GM18502 (cell line): ENCODE measurements around the gene VPS51.
A peak's percentile ranks its signal among the peaks of the same experiment; 100 is the strongest.

ENCODE experiments used
- ATAC-seq: cut with Tn5 transposase; IDR thresholded peaks from one replicate; pipeline ENCODE4 v1.9.1; 2021; ENCODE audit warnings: mild to moderate bottlenecking; ENCODE audit not compliant: unreplicated experiment, poor library complexity

The VPS51 gene

DNA sequence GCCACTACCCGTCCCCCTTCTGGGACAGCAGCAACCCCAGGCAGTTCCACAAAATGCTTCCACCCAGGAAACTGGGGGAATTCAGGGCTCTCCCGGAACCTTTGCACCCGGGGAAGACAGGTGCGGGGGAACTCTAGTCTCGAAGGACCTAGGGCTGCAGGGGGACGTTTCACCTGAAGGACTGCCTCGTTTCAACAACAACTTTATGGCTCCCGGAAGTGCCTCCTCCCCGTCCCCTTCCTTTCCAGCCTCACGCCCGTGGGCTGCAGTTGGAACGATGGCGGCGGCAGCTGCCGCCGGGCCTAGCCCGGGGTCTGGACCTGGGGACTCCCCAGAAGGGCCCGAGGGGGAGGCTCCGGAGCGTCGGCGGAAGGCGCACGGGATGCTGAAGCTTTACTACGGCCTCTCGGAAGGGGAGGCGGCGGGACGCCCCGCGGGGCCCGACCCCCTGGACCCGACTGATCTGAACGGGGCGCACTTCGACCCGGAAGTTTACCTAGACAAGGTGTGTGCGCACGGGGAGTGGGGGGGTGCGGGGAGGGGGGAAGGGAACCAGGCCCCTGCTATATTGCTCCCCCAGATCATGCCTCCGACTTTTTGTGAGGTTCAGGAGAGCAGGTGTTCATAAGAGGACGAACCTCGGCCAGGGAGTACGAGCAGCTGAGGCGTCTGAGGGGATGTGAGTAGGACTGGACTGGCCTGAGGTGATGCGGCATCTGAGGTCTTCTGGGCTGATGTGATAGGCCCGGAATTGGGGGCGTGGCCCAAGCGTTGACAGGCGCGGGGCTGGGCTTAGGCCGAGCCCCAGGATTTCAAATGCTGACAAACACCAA, at the start of gene VPS51:
TSS of gene VPS51 (plus strand) at position 241 of the 833 bp plus-strand sequence. CDS start at position 278, 37 bp downstream.
- ATAC-seq, result peak; percentile 78

DNA sequence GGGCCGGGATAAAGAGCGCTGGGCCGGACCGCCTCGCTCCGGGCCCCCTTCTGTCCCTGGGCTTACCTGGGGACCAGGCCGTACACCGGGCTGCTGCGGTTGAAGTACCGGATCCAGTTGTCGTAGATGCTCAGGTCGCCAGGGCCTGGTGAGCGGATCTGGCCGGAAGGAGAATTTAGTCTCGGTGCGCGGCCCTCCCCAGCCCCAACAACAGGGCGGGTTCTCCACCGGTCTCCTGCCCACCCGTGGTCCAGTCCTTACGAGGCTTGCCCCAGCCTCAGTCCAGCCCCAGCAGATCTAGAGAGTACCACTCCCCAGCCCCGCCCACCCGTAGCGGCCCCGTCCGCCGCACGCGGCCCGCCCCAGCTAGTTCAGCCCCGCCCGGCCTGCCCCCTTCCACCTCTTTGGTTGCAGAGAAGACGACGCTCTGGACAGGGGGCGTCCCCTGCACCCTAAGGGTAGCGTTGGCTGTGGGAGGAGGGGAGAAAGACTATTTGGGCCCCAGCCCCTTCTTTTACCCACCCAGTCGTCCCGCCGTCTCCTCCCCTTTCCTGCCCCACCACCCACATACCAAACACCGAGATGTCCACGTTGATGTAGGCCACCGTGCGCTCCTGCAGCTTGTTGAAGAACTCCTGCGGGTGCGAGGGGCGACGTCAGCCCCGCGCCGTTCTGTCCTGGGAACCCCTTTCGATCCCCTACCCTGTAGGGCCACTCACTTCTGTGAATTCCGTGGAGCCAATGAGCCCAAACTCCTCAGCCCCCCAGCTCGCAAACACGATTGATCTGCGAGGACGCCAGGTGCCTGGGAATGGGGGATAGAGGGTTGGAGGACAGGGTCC, 48.2 kb upstream of the VPS51 start:
- no peak for ATAC-seq

DNA sequence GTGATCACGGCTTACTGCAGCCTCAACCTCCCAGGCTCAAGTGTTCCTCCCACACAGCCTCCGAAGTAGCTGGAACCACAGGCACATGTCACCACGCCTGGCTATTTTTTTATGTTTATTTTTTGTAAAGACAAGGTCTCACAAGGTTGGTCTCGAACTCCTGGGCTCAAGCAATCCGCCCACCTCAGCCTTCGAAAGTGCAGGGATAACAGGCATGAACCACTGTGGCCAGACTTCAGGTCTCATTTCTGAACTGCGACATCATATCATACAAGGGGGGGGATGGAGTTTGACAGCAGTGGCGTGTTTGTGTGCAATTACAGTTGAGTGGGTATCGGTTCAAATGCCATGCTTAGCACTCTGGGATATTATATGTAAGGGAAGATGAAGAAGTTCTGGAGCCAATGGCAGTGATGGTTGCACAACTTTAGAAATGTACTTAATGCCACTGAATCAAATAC, 44.6 kb upstream of the VPS51 start:
- no peak for ATAC-seq

DNA sequence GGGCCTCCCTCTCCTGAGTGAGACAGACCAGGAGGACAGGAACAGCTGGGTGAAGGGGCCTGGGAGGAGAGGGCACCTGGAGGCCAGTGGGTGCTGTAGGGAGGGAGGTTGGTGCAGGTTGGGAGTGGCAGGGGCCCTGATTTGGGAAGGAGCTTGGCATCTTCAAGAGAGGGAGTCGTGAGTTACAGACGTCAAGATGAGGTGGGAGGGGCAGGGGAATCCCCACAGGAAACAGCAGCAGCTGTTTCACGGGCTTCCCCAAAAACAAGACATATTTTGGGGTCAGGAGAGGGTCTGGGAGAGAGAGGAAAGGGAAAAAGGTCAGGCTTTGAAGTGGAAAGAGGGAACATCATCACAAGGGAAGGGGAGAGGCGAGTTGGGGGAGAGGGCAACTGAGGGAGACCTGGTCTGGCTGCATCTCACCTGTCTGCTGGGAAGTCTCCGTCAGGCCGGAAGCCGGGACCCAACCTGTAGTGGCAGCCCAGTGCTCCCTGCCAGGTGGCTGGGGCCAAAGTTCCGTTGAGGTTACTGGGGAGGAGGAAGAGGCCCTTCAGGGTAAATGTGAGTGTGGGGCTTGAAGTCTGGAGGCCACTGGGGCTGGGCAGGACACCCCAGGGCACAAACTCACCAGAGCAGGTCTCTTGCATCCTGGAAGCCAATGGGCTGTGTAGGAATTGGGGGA, 42.0 kb upstream of the VPS51 start:
- no peak for ATAC-seq

DNA sequence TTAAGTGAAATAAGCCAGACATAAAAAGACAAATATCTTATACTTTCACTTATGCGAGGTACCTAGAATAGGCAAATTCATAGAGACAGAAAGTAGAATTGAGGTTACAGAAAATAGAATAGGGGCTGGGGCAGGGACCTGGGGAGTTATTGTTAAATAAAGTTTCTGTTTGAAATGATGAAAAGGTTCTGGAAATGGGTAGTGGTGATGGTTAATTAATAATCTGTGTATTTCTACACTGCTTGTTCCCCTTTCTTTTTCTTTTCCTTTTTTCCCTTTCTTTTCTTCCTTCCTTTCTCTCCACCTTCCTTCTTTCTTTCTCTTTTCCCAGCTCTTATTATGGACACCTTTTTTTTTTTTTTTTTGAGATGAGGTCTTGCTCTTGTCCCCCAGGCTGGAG, 40.5 kb upstream of the VPS51 start:
- ATAC-seq, result no peak

DNA sequence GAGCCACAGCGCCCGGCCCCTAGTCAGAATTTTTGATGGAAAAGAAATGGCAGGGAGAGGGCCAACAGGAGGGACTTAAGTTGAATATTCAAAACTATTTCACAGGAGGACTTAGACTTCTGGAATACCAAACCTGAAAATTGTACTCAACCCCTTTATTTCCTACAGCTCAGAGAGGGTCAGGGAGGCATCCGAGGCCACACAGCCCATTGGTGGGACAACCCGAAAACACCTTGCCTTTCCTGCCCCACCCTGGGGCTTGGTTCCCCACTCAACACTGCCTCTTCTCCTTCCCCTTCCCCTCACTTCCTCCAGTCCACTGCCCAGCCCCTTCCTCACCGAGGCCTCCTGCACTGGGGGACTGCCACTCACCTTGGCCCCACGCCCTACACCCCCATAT, 39.0 kb upstream of the VPS51 start:
- ATAC-seq, result no peak

DNA sequence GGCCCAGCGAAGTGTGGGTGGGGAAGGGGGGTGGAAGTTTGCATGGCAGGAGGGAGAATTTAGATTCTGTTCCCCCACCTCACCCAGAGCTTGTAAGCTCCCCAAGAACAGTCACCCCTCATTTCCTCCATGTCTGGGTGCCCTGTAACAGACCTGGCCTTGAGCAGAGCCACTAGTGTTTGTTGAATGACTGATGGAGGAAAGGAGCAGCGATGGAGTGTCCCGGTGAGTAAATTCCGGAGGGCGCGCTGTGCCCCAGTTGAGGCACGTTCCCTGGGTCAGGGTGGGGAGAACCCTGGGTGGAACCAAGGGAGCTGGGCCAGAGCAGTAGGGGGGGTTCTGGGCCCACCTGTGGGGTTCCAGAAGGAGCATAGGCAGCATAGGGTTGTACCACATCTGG, 38.5 kb upstream of the VPS51 start:
- ATAC-seq, result no peak

DNA sequence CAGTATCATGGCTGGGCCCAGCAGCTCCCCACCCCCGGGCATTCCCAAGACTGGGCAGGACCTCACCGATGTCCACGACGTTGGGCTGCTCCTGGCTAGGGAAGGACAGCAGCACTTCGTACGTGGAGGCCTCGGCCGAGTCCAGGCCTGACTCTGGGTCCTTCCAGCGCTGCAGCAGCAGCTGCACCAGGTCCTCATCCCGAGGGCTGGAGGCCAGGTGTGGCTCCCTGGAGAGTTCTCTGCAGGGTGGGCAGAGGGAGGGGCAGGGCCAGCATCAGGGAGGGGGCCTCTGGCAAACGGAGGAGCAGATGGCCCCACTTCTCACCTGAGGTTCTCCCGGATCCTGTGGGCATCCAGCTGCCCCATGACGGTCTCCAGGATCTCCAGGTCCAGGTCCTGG, 38.0 kb upstream of the VPS51 start:
- no peak for ATAC-seq

DNA sequence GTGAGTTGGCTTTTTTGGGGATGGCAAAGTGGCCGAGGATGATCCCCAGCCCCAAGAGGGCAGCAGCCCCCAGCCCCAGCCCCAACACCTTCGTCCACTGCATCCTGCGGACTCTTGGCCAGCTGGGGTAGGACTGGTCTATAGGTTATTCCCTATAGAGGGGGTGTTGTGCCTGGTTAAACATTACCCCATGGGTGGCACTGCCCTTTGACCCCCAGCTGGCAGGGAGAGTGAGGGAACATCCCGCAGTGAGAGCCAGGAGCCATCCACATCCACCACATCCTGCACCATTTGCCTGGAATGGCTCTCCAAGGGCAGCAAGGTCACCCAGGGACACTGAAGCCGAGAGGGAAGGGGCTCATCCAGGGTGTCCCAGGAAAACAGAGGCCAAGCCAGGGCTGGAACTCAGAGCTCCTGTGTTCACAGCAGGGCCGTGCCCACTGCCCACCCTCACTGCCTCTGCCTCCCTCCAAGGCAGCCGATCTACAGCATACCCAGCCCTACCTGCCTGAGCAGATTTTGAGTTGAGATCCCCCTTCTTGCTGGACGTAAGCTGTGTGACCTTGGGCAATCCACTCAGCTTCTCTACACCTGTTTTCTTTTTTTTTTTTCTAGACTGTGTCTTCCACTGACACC, 37.5 kb upstream of the VPS51 start, which contains the start of gene NAALADL1:
TSS of gene NAALADL1 (minus strand) at position 135 of the 636 bp plus-strand sequence. CDS start at position 103, 32 bp downstream.
- no peak for ATAC-seq

DNA sequence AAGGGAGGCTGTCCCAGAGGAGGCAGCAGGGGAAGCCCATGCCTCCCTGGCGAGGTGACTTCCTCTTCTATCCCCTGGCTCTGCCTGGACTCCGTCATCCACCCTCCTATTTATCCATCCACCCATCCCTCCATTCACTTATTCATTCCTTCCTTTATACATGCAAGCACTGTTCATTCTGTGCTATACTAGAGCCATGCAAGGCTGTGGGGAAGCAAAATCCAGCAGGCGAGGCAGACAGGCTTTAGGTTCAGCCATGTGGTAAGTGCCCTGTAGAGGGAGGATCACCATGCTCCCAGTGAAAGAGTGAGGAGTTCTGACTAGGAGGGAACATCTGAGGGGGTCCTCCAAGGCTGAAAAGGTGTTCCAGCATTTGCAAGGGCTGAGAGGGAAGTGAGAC, 36.5 kb upstream of the VPS51 start:
- ATAC-seq, result no peak

DNA sequence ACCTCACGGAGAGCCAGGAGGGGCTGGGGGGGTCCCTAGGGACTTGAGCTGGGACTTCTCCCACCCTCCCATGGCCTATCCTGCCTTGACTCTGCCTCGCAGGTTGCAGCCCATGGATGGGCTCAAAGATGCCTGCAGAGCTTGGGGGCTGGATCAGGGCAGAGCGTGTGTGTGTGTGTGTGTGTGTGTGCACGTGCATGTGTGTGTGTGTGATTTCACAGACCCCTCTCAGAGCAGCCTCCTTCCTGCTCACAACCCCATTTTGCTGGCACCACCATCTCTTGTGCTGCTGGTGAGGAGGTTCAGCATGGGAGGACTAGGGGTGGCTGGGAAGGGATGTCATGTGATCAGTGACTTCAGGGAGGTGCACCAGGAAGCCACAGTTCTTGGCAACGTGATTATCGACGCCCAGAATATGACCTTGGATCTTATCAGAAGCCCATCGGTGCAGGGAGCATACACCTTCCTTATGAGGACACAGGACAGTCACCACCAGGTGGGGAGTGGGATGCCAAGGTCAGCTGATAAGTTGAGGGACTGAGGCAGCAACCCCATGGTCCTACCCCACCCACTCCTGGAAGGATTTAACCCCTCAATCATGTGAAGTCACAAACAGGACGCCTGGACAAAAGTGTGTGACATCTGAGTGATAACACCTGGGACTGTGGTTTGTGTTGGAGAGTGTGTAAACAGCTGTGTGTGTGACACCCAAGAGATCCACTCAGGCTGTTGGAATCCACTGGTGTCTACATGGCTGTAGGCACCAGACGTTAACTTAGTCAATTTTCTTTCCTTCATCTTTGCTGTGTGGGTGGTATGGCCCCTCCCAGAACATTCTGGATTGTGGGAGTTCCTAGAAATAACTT, 35.8 kb upstream of the VPS51 start:
- ATAC-seq, result no peak

DNA sequence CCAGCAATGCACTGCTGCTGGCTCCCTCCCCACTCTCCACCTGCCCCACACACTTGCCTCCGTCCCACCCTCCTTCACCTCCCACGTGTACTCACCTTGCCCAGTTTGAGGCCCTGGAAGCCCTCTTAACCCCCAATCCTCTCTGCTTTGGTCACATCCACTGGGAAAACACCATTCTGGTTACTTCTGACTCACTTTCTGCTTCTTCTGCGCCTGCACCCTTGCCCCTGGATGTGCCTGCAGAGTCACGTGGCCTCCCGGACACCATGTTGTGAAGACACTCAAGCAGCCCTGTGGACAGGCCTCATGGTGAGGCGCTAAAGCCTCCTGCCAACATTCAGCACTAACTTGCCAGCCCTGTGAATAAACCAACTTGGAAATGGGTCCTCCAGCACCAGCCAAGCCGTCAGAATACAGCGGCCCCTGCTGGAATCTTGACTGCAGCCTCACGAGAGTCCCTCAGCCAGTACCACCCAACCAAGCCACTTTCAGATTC, 35.1 kb upstream of the VPS51 start:
- no peak for ATAC-seq

DNA sequence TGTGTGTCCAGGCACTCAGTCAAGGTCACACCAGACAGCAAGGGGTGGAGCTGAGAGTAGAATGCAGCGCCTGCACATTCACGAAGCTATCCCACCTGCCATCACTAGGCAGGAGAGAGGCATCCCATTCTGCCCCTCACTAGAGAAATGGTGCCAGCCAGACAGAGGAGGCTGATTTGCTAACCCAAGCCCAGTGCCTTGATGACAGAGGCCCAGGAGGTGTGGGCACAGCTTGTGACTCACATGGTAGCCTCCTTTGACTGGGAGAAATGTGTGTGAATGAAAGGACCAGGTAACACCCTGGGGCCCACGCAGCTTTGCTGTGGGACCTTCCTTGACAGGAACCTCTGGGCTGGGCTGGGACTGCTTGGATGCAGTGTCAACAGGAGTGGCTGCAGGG, 32.5 kb upstream of the VPS51 start:
- ATAC-seq, result no peak

DNA sequence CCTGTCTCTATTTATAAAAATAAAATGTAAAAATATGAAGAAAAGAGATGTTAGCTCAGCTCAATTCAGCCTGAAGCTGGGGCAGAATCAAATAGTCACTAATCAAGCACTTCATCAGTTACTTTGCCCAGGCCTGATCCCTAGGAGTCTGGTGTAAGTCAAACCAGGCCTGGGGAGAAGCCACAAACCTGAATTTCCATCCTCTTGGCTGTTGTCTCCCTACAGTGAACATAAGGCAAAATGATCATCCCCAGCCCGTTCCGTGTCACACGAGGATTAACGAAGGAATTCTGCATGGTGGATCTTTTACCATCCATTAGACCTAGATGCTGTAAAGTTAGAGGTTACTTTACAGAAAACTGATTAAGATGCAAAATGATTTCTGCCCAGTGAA, 31.2 kb upstream of the VPS51 start:
- ATAC-seq, result no peak

DNA sequence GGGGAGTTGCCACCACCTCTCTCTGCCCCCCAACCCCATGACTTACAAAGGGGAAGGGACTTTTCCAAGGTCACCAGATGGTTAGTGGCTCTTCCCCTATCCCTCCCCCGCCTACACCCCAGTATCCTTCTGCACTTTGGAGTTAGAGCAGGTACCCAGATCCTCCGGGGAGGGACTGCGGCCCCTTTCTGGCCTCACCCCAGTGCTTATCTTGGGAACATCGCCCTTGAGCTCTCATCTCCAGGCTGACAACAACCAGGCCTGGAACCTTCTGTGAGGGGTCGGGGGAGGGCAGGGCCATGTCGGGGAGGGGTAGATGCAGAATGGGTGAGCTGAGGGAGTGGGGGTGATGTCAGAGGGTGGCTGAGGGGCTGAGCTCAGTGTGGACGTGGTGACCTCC, 30.2 kb upstream of the VPS51 start:
- no peak for ATAC-seq

DNA sequence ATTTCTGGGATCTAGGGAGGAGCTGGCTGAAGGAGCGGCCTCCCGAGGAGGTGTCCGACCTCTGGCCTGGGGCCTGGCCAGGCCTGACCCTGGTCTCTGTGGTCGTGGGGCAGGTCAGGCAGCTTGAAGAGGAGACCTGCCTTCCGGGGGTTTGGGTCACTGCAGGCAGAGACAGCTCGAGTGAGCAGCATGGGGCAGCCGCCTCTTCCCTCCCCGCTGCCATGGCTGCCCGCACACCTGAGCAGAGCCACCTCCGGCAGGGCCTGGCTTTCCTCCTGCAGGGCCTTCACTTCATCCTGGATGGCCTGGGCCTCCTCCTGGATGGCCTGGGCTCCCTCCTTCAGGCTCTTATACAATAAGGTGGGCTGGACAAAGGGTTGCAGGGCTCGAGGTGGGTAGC, 29.7 kb upstream of the VPS51 start:
- ATAC-seq, result no peak

DNA sequence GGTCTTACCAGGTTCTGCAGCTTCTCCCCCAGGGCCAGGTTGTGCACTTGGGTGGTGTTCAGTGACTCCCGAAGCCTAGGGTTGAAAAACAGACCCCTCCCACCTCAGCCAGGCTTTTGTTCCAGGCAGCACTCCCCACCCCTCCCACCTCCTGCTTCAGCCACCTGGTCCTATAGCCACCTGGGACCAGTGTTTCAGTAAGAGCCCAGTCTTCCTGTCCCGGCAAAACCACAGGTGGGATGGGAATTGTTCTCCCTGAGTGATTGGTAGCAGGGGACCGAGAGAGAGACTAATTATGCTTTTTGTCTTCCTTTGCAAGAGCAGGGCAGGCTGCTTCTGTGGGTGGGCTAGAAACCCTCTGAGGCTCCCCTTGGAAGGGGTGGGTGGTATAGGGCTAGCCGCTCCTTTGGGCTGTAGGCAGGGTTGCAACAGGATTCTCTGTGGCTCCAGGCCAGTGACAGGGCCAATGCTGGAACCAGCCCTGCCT, 29.2 kb upstream of the VPS51 start:
- no peak for ATAC-seq

DNA sequence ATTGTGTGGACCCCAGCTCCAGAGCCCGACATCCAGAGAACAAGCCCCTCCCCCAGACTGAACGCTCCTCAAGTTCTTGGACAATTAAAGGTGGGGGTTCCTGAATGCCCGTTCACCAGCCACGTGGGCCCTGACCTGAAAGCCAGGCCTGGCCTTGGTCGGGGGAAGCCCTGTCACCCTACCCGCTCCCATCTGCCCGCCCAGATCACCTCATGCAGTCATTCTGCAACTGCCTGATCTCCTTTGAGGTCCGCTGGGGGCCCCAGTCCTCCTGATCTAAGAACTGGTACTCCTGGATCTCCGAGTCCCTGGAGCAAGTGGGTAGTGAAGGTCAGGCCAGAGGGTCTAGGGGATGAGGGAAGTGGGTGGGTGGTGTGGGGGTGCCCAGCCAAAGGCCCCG, 28.6 kb upstream of the VPS51 start:
- no peak for ATAC-seq

DNA sequence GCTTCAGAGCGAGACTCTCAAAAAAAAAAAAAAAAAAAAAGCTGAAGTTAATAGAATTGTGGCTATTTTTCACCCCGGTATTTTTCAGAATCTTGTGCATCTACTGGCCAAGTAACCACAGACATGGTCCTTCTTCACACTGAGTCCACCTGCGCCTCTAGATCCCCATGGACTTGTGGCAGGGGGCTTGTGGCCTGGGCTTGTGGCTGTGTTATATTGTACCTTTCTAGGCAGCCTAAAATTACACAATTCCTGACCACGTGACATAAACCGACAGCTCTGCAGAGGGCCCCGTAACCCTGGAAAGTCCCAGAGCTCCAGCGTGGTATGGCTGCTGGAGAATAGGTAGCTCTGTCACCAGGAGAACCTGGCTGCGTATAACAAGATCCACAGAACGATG, 26.8 kb upstream of the VPS51 start:
- ATAC-seq, result no peak
